Measurements from ENCODE around the gene VSIG8. TPM values are rescaled to one million over a fixed set of nuclear protein-coding genes. Genes with fewer than 3 reads are reported as not detected.

The VSIG8 gene
- total and polyA plus RNA-seq, 2 donors (not counting 1 experiment from before 2014, with no cell fraction given), result not detected

GRCh38 chr1:159877695-159878444 lies 15.4 kb upstream of the VSIG8 start:
- no peak for DNase-seq
- intact Hi-C loops (cut with micrococcal nuclease), result no loop called here
- H3K4me1 ChIP-seq (ENCODE audit: control insufficient read depth in 2 of 2, insufficient read depth in 2 of 2, low read length in 2 of 2), result no peaks in the 10 kb centered on the region
- H3K79me2 ChIP-seq (ENCODE audit: control insufficient read depth, insufficient read depth, low read length), result no peaks in the 10 kb centered on the region
- Mint-ChIP-seq H3K27ac (no peak overlapping the region), H3K9me3 (ENCODE audit: insufficient read depth) (no peaks in the 10 kb centered on the region), H3K4me1 (no peaks in the 10 kb centered on the region), H3K27me3 (no peaks in the 10 kb centered on the region), H3K4me3 (no peak overlapping the region)
- no CpG with 5 or more reads among the region's 6 CpGs for WGBS (ENCODE audit: insufficient coverage)
- ATAC-seq (ENCODE audit: low read depth), result no peak
- CTCF ChIA-PET, result interaction anchor here (1.5 to 4.2 kb wide), 2 partner anchors 15 to 59 kb away, joined by 6 to 16 read pairs; no protein-coding TSS in a partner anchor
- no peak for TF ChIP-seq EZH2 (IDR thresholded peaks at IDR 0.05; ENCODE audit: borderline replicate concordance, insufficient read depth, low read depth, low read length, poor library complexity, severe bottlenecking)
- no peak for TF ChIP-seq CTCF (IDR thresholded peaks at IDR 0.05)
- no peak overlapping the region for H2AFZ ChIP-seq (ENCODE audit: insufficient read depth, low read depth, low read length, poor library complexity, severe bottlenecking)
- no peak overlapping the region for H3K27ac ChIP-seq (ENCODE audit: low read length in 2 of 2)
- H3K9me3 ChIP-seq (ENCODE audit: control extremely low read depth in 1 of 3, control insufficient read depth in 2 of 3, insufficient read depth in 1 of 3, low read length in 2 of 3), result no peaks in the 10 kb centered on the region
- H3K9ac ChIP-seq (ENCODE audit: low read length), result no peak overlapping the region
- no peaks in the 10 kb centered on the region for H3K27me3 ChIP-seq (replicated peaks in 1 of 4; ENCODE audit: control extremely low read depth in 1 of 4, control insufficient read depth in 3 of 4, insufficient read depth in 4 of 4, low read length in 3 of 4)
- H3K4me3 ChIP-seq (ENCODE audit: control extremely low read depth in 1 of 5, extremely low read depth in 1 of 5, insufficient read depth in 1 of 5, low read depth in 2 of 5, low read length in 4 of 5), result no peak overlapping the region
- no peaks in the 10 kb centered on the region for H4K20me1 ChIP-seq (ENCODE audit: control insufficient read depth, insufficient read depth, low read length, poor library complexity, severe bottlenecking)
- H3K36me3 ChIP-seq (replicated peaks in 1 of 2; ENCODE audit: control extremely low read depth in 1 of 2, control insufficient read depth in 1 of 2, extremely low read depth in 1 of 2, insufficient read depth in 2 of 2, low read length in 1 of 2), result no peaks in the 10 kb centered on the region
- H3K4me2 ChIP-seq (replicated peaks; ENCODE audit: low read depth, low read length, poor library complexity, severe bottlenecking), result no peak overlapping the region
- POLR2A ChIA-PET, result no interaction called here

- Mint-ChIP-seq H3K4me3 (no peak overlapping the region), H3K4me1 (no peaks in the 10 kb centered on the region), H3K9me3 (ENCODE audit: insufficient read depth) (no peaks in the 10 kb centered on the region), H3K27ac (no peak overlapping the region), H3K27me3 (peaks cover 16% of the 10 kb centered on the region)
- intact Hi-C loops (cut with micrococcal nuclease), result no loop called here
- H3K36me3 ChIP-seq (replicated peaks in 1 of 2; ENCODE audit: control extremely low read depth in 1 of 2, control insufficient read depth in 1 of 2, extremely low read depth in 1 of 2, insufficient read depth in 2 of 2, low read length in 1 of 2), result no peaks in the 10 kb centered on the region
- H3K4me2 ChIP-seq (replicated peaks; ENCODE audit: low read depth, low read length, poor library complexity, severe bottlenecking), result no peak overlapping the region
- ATAC-seq (ENCODE audit: low read depth), result no peak
- H3K27me3 ChIP-seq (replicated peaks in 1 of 4; ENCODE audit: control extremely low read depth in 1 of 4, control insufficient read depth in 3 of 4, insufficient read depth in 4 of 4, low read length in 3 of 4), result no peaks in the 10 kb centered on the region
- no peak overlapping the region for H3K9ac ChIP-seq (ENCODE audit: low read length)
- H2AFZ ChIP-seq (ENCODE audit: insufficient read depth, low read depth, low read length, poor library complexity, severe bottlenecking), result no peak overlapping the region
- H3K9me3 ChIP-seq (ENCODE audit: control extremely low read depth in 1 of 3, control insufficient read depth in 2 of 3, insufficient read depth in 1 of 3, low read length in 2 of 3), result no peaks in the 10 kb centered on the region
- H3K27ac ChIP-seq (ENCODE audit: low read length in 2 of 2), result no peak overlapping the region
- DNase-seq, result no peak
- H3K4me3 ChIP-seq (ENCODE audit: control extremely low read depth in 1 of 5, extremely low read depth in 1 of 5, insufficient read depth in 1 of 5, low read depth in 2 of 5, low read length in 4 of 5), result no peak overlapping the region
- no peaks in the 10 kb centered on the region for H3K79me2 ChIP-seq (ENCODE audit: control insufficient read depth, insufficient read depth, low read length)
- H3K4me1 ChIP-seq (ENCODE audit: control insufficient read depth in 2 of 2, insufficient read depth in 2 of 2, low read length in 2 of 2), result no peaks in the 10 kb centered on the region
- ChIA-PET POLR2A (no interaction called here), CTCF (interaction anchor here (1.2 to 2.0 kb wide), 3 partner anchors 16 to 62 kb away, joined by 3 to 7 read pairs (median 4); no protein-coding TSS in a partner anchor)
- WGBS (ENCODE audit: insufficient coverage), result 100% methylated on average over 1 of the region's 4 CpGs
- no peaks in the 10 kb centered on the region for H4K20me1 ChIP-seq (ENCODE audit: control insufficient read depth, insufficient read depth, low read length, poor library complexity, severe bottlenecking)
- TF ChIP-seq EZH2 (IDR thresholded peaks at IDR 0.05; ENCODE audit: borderline replicate concordance, insufficient read depth, low read depth, low read length, poor library complexity, severe bottlenecking) (no peak), CTCF (IDR thresholded peaks at IDR 0.05) (no peak)
These were observed 11.2 kb upstream of the VSIG8 start for GRCh38 chr1:159873530-159874143.
